A673 (cell line): ENCODE results near the gene KCNIP4. TPM values are rescaled to one million over a fixed set of nuclear protein-coding genes. Genes with fewer than 3 reads are reported as not detected.

ENCODE experiments used
- BruUV-seq: library from RNA; stranded (reverse); fragments of 400-500 nt; replicated peaks from 2 replicates; lab custom pipeline; 2021; lab: Mats Ljungman, UMichigan
- CTCF ChIA-PET: fragments of 300-600 bp; sonication (Branson Sonifier 250); formaldehyde crosslinking; loops from one replicate; lab custom pipeline; 2022; ENCODE audit warnings: antibody characterized with exemption; lab: Charles Lee
- POLR2A ChIA-PET: fragments of 300-600 bp; sonication (Branson Sonifier 250); formaldehyde crosslinking; loops from one replicate; lab custom pipeline; 2022; ENCODE audit warnings: antibody characterized with exemption; ENCODE audit not compliant: low non-redundant PET; lab: Charles Lee
- DNase-seq: peaks from one replicate; pipeline ENCODE4 v3.0.0-alpha.2; 2015; ENCODE audit warnings: low spot score
- H3K27ac ChIP-seq: fragments of 200-600 bp; sonication (generic); 2 replicates; pipeline ENCODE4 v1.5.1; 2016; ENCODE audit warnings: mixed run types, low read depth, mild to moderate bottlenecking, mixed read lengths, antibody characterized with exemption, low read length; ENCODE audit not compliant: poor library complexity, severe bottlenecking
- H3K27me3 ChIP-seq: fragments of 200-600 bp; sonication (generic); replicated peaks from 2 replicates; pipeline ENCODE4 v1.6.1; 2017; ENCODE audit warnings: mixed run types, low read depth, mild to moderate bottlenecking, mixed read lengths, antibody characterized with exemption, low read length; ENCODE audit not compliant: insufficient read depth, poor library complexity
- H3K36me3 ChIP-seq: fragments of 200-600 bp; sonication (generic); 2 replicates; pipeline ENCODE4 v1.6.1; 2016; ENCODE audit warnings: mixed run types, mild to moderate bottlenecking, mixed read lengths, antibody characterized with exemption, low read length; ENCODE audit not compliant: insufficient read depth, poor library complexity, severe bottlenecking
- H3K4me1 ChIP-seq: fragments of 200-600 bp; sonication (generic); 2 replicates; pipeline ENCODE4 v1.6.1; 2017; ENCODE audit warnings: mixed run types, mild to moderate bottlenecking, mixed read lengths, antibody characterized with exemption, low read length; ENCODE audit not compliant: insufficient read depth, poor library complexity, severe bottlenecking
- H3K4me3 ChIP-seq: fragments of 200-600 bp; sonication (generic); 2 replicates; pipeline ENCODE4 v1.5.1; 2016; ENCODE audit warnings: low read depth, mixed run types, mild to moderate bottlenecking, mixed read lengths, low read length; ENCODE audit not compliant: poor library complexity, severe bottlenecking
- H3K9me3 ChIP-seq: fragments of 200-600 bp; sonication (generic); 2 replicates; pipeline ENCODE4 v1.6.1; 2016; ENCODE audit warnings: mixed run types, low read depth, mild to moderate bottlenecking, mixed read lengths, antibody characterized with exemption, low read length; ENCODE audit not compliant: poor library complexity, severe bottlenecking
- EZH2 ChIP-seq: fragments of 200-600 bp; sonication (generic); IDR thresholded peaks from 2 replicates; pipeline ENCODE4 v1.6.1; 2017; ENCODE audit warnings: borderline replicate concordance, low read depth, mild to moderate bottlenecking, mixed read lengths, antibody characterized with exemption, low read length; ENCODE audit not compliant: poor library complexity, severe bottlenecking
- intact Hi-C: fragments of 100-400 bp; cut with micrococcal nuclease; formaldehyde crosslinking; loops from one replicate; pipeline ENCODE4 v1.10.0; 2022; ENCODE audit not compliant: unreplicated experiment
- total RNA-seq: library from RNA; stranded (reverse); gene quantifications from 2 replicates; pipeline ENCODE4 v1.2.3, GENCODE V29; 2021
- TF ChIP-seq, protein P1 (sequence below): fragments of 300-800, 200-600 bp; sonication (generic); conservative IDR thresholded peaks from 2 replicates; pipeline ENCODE4 v1.5.1; 2017; ENCODE audit warnings: low read depth, mild to moderate bottlenecking, antibody characterized with exemption, low read length, moderate library complexity, mixed read lengths

Gene KCNIP4
- total RNA-seq, 1 experiment from 2014 or later, result not detected

GRCh38 chr4:21738821-21739220 is 209.8 kb downstream of the KCNIP4 start:
- ChIA-PET POLR2A (no interaction called here), CTCF (no interaction called here)
- H3K4me1 ChIP-seq, result no peaks in the 10 kb centered on the region
- H3K36me3 ChIP-seq, result no peaks in the 10 kb centered on the region
- DNase-seq, result no peak
- H3K4me3 ChIP-seq, result no peak overlapping the region
- intact Hi-C loops, result no loop called here
- no TSS peak for BruUV-seq
- no peak overlapping the region for H3K27ac ChIP-seq
- TF ChIP-seq, protein P1, sequence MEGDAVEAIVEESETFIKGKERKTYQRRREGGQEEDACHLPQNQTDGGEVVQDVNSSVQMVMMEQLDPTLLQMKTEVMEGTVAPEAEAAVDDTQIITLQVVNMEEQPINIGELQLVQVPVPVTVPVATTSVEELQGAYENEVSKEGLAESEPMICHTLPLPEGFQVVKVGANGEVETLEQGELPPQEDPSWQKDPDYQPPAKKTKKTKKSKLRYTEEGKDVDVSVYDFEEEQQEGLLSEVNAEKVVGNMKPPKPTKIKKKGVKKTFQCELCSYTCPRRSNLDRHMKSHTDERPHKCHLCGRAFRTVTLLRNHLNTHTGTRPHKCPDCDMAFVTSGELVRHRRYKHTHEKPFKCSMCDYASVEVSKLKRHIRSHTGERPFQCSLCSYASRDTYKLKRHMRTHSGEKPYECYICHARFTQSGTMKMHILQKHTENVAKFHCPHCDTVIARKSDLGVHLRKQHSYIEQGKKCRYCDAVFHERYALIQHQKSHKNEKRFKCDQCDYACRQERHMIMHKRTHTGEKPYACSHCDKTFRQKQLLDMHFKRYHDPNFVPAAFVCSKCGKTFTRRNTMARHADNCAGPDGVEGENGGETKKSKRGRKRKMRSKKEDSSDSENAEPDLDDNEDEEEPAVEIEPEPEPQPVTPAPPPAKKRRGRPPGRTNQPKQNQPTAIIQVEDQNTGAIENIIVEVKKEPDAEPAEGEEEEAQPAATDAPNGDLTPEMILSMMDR, result no peak
- TF ChIP-seq EZH2, result no peak
- no peaks in the 10 kb centered on the region for H3K27me3 ChIP-seq
- no peaks in the 10 kb centered on the region for H3K9me3 ChIP-seq

DNA sequence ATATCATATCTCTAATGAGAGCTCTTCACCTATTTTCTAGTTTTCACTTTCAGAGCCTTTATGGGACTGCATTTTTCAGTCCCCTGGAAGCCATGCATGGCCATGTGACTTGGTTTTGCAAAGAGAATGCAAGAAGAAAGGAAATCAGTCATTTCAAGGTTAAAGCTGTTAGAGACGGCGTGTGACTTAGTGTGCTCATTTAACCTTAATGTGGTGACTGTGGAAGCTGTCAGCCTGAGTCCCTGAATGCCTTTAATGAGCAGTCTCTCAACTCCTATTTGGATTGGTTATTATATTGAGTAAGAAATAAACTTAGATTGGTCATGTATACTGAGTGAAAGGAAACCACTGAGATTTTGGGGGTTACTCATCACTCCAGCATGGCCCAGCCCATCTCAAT is 212.7 kb downstream of the KCNIP4 start:
- no peaks in the 10 kb centered on the region for H3K27me3 ChIP-seq
- intact Hi-C loops, result no loop called here
- TF ChIP-seq EZH2, result no peak
- TF ChIP-seq, protein P1, result no peak
- no peak overlapping the region for H3K27ac ChIP-seq
- H3K4me1 ChIP-seq, result no peaks in the 10 kb centered on the region
- H3K9me3 ChIP-seq, result no peaks in the 10 kb centered on the region
- BruUV-seq, result no TSS peak
- ChIA-PET POLR2A (no interaction called here), CTCF (no interaction called here)
- H3K36me3 ChIP-seq, result no peaks in the 10 kb centered on the region
- DNase-seq, result no peak
- no peak overlapping the region for H3K4me3 ChIP-seq

- intact Hi-C loops, result no loop called here
- CTCF ChIA-PET, result no interaction called here
- DNase-seq, result no peak
Measured at GRCh38 chr4:21733894-21734630, 214.5 kb downstream of the KCNIP4 start.

More at GRCh38 chr4:21733894-21734630, 214.5 kb downstream of the KCNIP4 start:
- no peak overlapping the region for H3K4me3 ChIP-seq
- no TSS peak for BruUV-seq
- no peaks in the 10 kb centered on the region for H3K36me3 ChIP-seq
- no peaks in the 10 kb centered on the region for H3K4me1 ChIP-seq
- no peaks in the 10 kb centered on the region for H3K9me3 ChIP-seq
- POLR2A ChIA-PET, result no interaction called here
- no peak for TF ChIP-seq EZH2
- TF ChIP-seq, protein P1, result no peak
- H3K27me3 ChIP-seq, result no peaks in the 10 kb centered on the region
- no peak overlapping the region for H3K27ac ChIP-seq
